Activated CD8-positive, alpha-beta memory T cell treated with anti-CD3 and anti-CD28 coated beads, Interleukin-2, amount 50 U/mL, for 1 hour (primary cell): Measurements from ENCODE around the gene FOXN3.
"Not testable (repeated sequence)": the region's sequence is repeated elsewhere in the genome, so short reads cannot be mapped to it uniquely, and the experiment has no call there.

Source experiments
- DNase-seq: peaks from one replicate; pipeline ENCODE4 v3.0.0-alpha.2; 2020; ENCODE audit errors: extremely low read depth

Gene FOXN3

GRCh38 chr14:89165189-89166181 lies 251.5 kb downstream of the FOXN3 start:
- no peak for DNase-seq

- no peak for DNase-seq
These were observed 252.6 kb downstream of the FOXN3 start for GRCh38 chr14:89164168-89165073.

- DNase-seq = no peak
These were observed 253.9 kb downstream of the FOXN3 start for GRCh38 chr14:89163031-89163636.

GRCh38 chr14:89162586-89162985 lies 254.4 kb downstream of the FOXN3 start:
- DNase-seq = no peak

- DNase-seq = no peak
These were observed 256.6 kb downstream of the FOXN3 start for GRCh38 chr14:89160437-89160836.

- DNase-seq = no peak
These were observed 258.3 kb downstream of the FOXN3 start for GRCh38 chr14:89158701-89159100.

GRCh38 chr14:89158104-89158503 lies 258.9 kb downstream of the FOXN3 start:
- not testable (repeated sequence) for DNase-seq

GRCh38 chr14:89155491-89155890 lies 261.5 kb downstream of the FOXN3 start:
- no peak for DNase-seq

- not testable (repeated sequence) for DNase-seq
These were observed 265.3 kb downstream of the FOXN3 start for GRCh38 chr14:89151693-89152092.

- no peak for DNase-seq
These were observed 270.8 kb downstream of the FOXN3 start for GRCh38 chr14:89146274-89146673.

GRCh38 chr14:89144642-89145041 lies 272.4 kb downstream of the FOXN3 start:
- DNase-seq = no peak

GRCh38 chr14:89144066-89144465 lies 273.0 kb downstream of the FOXN3 start:
- DNase-seq = no peak

- no peak for DNase-seq
These were observed 273.4 kb downstream of the FOXN3 start for GRCh38 chr14:89143595-89143994.

- DNase-seq = no peak
These were observed 274.7 kb downstream of the FOXN3 start for GRCh38 chr14:89142366-89142765.

- no peak for DNase-seq
These were observed 275.2 kb downstream of the FOXN3 start for GRCh38 chr14:89141862-89142261.

- no peak for DNase-seq
These were observed 276.7 kb downstream of the FOXN3 start for GRCh38 chr14:89140326-89140725.

- no peak for DNase-seq
These were observed 277.4 kb downstream of the FOXN3 start for GRCh38 chr14:89139404-89140247.

- DNase-seq = no peak
These were observed 278.2 kb downstream of the FOXN3 start for GRCh38 chr14:89138846-89139245.

GRCh38 chr14:89137526-89138163 lies 279.4 kb downstream of the FOXN3 start:
- DNase-seq = no peak

GRCh38 chr14:89136587-89136986 lies 280.4 kb downstream of the FOXN3 start:
- no peak for DNase-seq

GRCh38 chr14:89134640-89135039 lies 282.4 kb downstream of the FOXN3 start:
- DNase-seq = no peak
